ENCODE results near the gene OR52W1. TPM values are rescaled to one million over a fixed set of nuclear protein-coding genes. Genes with fewer than 3 reads are reported as not detected.

OR52W1 gene
- polyA plus RNA-seq (ENCODE audit: insufficient read length in 3 of 3): under 1 TPM in 2 of 3 donors, not detected in 1; 0.11 to 0.19 TPM

GRCh38 chr11:6199174-6199810 is at the start of gene OR52W1:
OR52W1 (plus strand) TSS chr11:6199224; CDS start chr11:6199224, 0 bp downstream.
- no peak for DNase-seq (ENCODE audit: low read depth in 3 of 3, low spot score in 2 of 3)

- no peak for DNase-seq (ENCODE audit: low read depth in 3 of 3, low spot score in 2 of 3)
Measured at GRCh38 chr11:6151117-6151516, 47.9 kb upstream of the OR52W1 start.

- DNase-seq (ENCODE audit: low read depth in 3 of 3, low spot score in 2 of 3): no peak
Measured at GRCh38 chr11:6152126-6152525, 46.9 kb upstream of the OR52W1 start.

- DNase-seq (ENCODE audit: low read depth in 3 of 3, low spot score in 2 of 3): no peak
Measured at GRCh38 chr11:6156628-6157359, 42.2 kb upstream of the OR52W1 start.

- DNase-seq (ENCODE audit: low read depth in 3 of 3, low spot score in 2 of 3): no peak
Measured at GRCh38 chr11:6170226-6170625, 28.8 kb upstream of the OR52W1 start, which contains the start of gene OR52B2. OR52B2 (minus strand) TSS chr11:6170326; CDS start chr11:6170326, 0 bp downstream.

DNA sequence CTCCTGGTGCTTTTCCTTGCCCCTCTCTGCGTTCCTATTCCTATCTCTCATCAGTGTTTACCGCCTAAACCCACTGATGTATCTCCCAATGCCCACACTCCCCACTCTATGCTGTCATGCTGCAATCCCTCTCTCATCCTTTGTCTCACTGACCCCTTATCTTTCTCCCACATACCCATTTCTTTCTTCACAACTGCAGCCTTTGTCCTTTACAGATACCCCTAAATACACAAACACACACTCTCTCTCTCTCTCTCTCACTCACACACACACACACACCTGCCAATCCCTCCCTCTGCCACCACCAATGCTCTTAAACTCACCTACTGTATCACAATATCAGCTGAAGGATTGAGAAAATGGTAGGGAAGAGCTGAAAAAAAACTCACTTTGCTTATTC is 23.6 kb upstream of the OR52W1 start:
- no peak for DNase-seq (ENCODE audit: low read depth in 3 of 3, low spot score in 2 of 3)

GRCh38 chr11:6191742-6192141 is 7.3 kb upstream of the OR52W1 start:
- DNase-seq (ENCODE audit: low read depth in 3 of 3, low spot score in 2 of 3): no peak

DNA sequence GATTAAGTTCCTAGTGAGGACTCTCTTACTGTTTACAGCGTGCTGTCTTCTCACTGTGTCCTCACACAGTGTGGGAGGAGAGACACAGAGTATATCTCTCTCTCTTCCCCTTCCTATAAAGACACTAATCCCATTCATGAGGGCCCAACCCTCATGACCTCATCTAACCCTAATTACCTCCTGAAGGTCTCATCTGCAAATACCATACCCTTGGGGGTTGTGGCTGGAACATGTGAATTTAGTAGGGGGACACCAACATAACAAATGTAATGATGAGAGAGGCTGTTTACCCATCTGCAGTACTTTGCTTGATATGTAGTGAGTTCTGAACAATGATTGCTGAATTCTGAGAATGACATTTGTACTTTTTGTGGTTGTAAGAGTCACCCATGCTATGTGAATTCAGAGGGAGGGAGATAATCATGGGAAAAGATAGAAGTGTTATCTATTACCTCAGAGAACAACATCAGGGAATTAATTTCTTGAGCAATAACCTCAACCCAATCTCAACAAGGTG is 4.9 kb upstream of the OR52W1 start:
- DNase-seq (ENCODE audit: low read depth in 3 of 3, low spot score in 2 of 3): no peak

GRCh38 chr11:6196396-6196795 is 2.6 kb upstream of the OR52W1 start:
- no peak for DNase-seq (ENCODE audit: low read depth in 3 of 3, low spot score in 2 of 3)

GRCh38 chr11:6197466-6198200 is 1.4 kb upstream of the OR52W1 start:
- no peak for DNase-seq (ENCODE audit: low read depth in 3 of 3, low spot score in 2 of 3)

- no peak for DNase-seq (ENCODE audit: low read depth in 3 of 3, low spot score in 2 of 3)
Measured at GRCh38 chr11:6200975-6201374, 2.0 kb downstream of the OR52W1 start.

GRCh38 chr11:6201481-6201880 is 2.5 kb downstream of the OR52W1 start:
- no peak for DNase-seq (ENCODE audit: low read depth in 3 of 3, low spot score in 2 of 3)

GRCh38 chr11:6202041-6202440 is 3.0 kb downstream of the OR52W1 start:
- DNase-seq (ENCODE audit: low read depth in 3 of 3, low spot score in 2 of 3): no peak

GRCh38 chr11:6203327-6203726 is 4.3 kb downstream of the OR52W1 start:
- no peak for DNase-seq (ENCODE audit: low read depth in 3 of 3, low spot score in 2 of 3)

DNA sequence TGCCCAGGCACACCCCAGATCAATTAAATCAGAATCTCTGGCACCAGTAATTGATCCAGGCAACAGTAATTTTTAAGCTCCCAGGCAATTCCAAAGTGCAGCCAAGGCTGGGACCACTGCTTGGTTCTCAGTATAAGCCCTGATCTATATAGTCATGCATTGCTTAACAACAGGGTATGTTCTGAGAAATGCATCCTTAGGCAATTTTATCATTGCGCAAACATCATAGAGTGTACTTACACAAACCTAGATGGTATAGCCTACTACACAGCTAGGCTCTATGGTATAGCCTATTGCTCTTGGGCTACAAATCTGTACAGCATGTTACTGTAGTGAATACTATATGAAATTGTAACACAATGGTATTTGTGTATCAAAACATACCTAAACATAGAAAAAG is 5.7 kb downstream of the OR52W1 start:
- DNase-seq (ENCODE audit: low read depth in 3 of 3, low spot score in 2 of 3): no peak

- DNase-seq (ENCODE audit: low read depth in 3 of 3, low spot score in 2 of 3): no peak
Measured at GRCh38 chr11:6205366-6205765, 6.3 kb downstream of the OR52W1 start, which contains the start of gene C11orf42. C11orf42 (plus strand) TSS chr11:6205557; CDS start chr11:6205616, 59 bp downstream.

DNA sequence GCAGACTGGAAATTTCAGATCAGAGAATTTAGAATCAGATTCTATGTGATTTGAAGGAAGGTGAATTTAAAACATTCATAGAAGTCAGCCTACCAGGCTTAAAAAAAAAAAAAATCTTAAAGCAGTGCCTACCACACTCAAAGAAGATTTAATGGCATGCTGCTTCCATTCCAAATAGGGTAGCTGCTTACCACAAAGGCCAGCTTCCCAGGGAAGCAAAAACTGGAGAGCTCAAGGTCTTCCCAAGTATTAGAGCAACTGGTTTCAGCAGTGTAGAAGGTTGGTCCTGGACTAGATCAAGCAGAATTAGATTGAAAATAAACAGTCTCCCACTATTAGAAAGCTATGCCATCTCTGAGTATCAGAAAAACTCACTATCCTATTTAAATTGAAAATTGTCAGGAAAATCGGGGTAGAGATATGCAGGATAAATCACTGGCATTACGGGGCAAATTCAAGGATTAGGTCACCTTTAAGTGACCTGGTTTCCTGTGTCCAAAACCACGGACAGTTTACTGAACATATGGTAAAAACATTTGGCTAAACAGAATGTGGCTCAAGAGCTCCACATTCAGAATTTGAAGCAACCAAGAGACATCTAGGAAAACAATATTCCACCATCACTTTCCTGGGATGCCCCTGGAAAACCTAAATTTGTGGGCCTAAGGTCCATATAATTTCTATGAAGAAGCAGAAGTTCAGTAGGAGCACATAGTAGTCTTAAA is 7.6 kb downstream of the OR52W1 start:
- no peak for DNase-seq (ENCODE audit: low read depth in 3 of 3, low spot score in 2 of 3)

GRCh38 chr11:6209801-6210200 is 10.8 kb downstream of the OR52W1 start:
- DNase-seq (ENCODE audit: low read depth in 3 of 3, low spot score in 2 of 3): no peak

GRCh38 chr11:6210274-6210955 is 11.4 kb downstream of the OR52W1 start:
- no peak for DNase-seq (ENCODE audit: low read depth in 3 of 3, low spot score in 2 of 3)

DNA sequence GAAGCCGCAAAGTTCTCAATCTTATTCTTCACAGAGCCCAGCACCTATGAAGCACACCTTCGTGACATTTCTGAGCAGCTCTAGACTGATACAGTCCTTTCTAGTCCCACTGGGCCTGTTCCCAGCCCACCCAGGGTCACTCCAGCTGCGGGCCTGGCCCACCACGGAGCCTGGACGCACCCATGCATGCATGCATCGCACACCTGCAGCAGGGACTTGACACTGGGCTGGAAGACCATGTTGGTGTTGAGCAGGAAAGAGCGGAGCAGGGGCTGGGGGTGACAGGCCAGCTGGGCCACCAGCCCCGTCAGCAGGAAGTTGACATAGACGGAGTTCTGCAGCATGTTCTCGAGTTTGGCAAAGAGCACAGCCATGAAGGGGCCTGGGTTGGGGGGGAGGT is 15.5 kb downstream of the OR52W1 start:
- no peak for DNase-seq (ENCODE audit: low read depth in 3 of 3, low spot score in 2 of 3)
